Body of pancreas (tissue), 4 donors: ENCODE results near the gene VSIG1.

ENCODE experiments used
- CTCF ChIP-seq, 7 experiments: fragments of 450-650 bp in 4 of 7; fragments of 200-600 bp in 3 of 7; sonication (generic) in 3 of 7; IDR thresholded peaks; one replicate each; pipeline ENCODE4 v1.5.1; 2016 to 2019; ENCODE audit warnings: antibody characterized with exemption in 7 of 7
- POLR2A ChIP-seq, 3 donors: fragments of 450-650 bp; IDR thresholded peaks; one replicate each; pipeline ENCODE4 v1.6.1; 2016; ENCODE audit warnings: antibody characterized with exemption in 3 of 3, mild to moderate bottlenecking in 2 of 3

GRCh38 chrX:108105473-108105872, 60.6 kb downstream of the VSIG1 start:
- TF ChIP-seq CTCF (IDR thresholded peaks at IDR 0.05) (no peak), POLR2A (IDR thresholded peaks at IDR 0.05) (no peak)
